Kidney epithelial cell (primary cell): ENCODE data around the gene OMD. TPM values are rescaled to one million over a fixed set of nuclear protein-coding genes. Genes with fewer than 3 reads are reported as not detected.

Experiments used
- DNase-seq: peaks from one replicate; pipeline ENCODE4 v3.0.0-alpha.2; 2010; ENCODE audit warnings: low read depth
- H3K27me3 ChIP-seq: 2 replicates; pipeline ENCODE4 v1.6.0; 2011; ENCODE audit warnings: low read length; ENCODE audit not compliant: control insufficient read depth, insufficient read depth
- H3K36me3 ChIP-seq: 2 replicates; pipeline ENCODE4 v1.5.1; 2011; ENCODE audit warnings: low read length; ENCODE audit not compliant: control insufficient read depth, insufficient read depth
- H3K4me3 ChIP-seq: 2 replicates; pipeline ENCODE4 v1.5.1; 2011; ENCODE audit warnings: low read depth, mild to moderate bottlenecking, control low read depth, low read length
- total RNA-seq: library from RNA; depleted of rRNA; stranded (reverse); fragments of >200 nt; gene quantifications from 2 replicates; pipeline ENCODE4 v1.2.3, GENCODE V29; 2015
- TF ChIP-seq, protein P1 (sequence below): IDR thresholded peaks from 2 replicates; pipeline ENCODE4 v1.5.1; 2011; ENCODE audit warnings: mild to moderate bottlenecking, moderate library complexity, low read length, control low read depth, inconsistent platforms; ENCODE audit not compliant: insufficient read depth, poor library complexity, severe bottlenecking

The OMD gene
- total RNA-seq, 1 donor from 2014 or later: not detected

DNA sequence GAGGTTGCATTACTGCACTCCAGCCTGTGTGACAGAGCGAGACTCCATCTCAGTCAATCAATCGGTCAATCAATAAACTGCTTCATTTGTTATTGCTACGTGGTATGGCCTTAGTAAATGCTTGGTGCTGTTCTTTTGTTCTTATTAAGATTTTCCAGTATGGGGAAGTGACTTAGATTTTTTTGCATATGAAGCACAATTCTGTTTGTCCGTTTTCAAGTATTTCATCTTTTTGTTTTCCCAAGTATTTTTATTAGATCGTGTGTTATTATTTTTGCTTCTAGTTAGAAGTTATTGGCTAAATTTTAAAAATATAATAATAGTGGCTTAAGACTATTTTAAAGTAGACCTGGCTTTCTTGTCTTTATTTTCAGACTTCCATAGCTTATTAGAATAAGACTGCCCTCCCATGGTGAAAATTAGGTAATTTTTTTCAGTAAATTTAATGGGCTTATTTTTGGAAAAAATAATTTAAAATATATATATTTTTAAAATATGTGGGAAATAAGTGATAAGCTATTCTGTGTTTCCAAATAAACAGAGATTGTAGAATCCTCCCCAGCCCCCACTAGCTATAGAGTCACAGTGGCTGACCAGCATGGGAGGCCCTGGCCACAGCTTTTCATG is 14.7 kb upstream of the OMD start:
- no peak overlapping the region for H3K4me3 ChIP-seq
- no peaks in the 10 kb centered on the region for H3K27me3 ChIP-seq
- DNase-seq: no peak
- H3K36me3 ChIP-seq: no peaks in the 10 kb centered on the region
- TF ChIP-seq, protein P1, sequence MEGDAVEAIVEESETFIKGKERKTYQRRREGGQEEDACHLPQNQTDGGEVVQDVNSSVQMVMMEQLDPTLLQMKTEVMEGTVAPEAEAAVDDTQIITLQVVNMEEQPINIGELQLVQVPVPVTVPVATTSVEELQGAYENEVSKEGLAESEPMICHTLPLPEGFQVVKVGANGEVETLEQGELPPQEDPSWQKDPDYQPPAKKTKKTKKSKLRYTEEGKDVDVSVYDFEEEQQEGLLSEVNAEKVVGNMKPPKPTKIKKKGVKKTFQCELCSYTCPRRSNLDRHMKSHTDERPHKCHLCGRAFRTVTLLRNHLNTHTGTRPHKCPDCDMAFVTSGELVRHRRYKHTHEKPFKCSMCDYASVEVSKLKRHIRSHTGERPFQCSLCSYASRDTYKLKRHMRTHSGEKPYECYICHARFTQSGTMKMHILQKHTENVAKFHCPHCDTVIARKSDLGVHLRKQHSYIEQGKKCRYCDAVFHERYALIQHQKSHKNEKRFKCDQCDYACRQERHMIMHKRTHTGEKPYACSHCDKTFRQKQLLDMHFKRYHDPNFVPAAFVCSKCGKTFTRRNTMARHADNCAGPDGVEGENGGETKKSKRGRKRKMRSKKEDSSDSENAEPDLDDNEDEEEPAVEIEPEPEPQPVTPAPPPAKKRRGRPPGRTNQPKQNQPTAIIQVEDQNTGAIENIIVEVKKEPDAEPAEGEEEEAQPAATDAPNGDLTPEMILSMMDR: no peak

DNA sequence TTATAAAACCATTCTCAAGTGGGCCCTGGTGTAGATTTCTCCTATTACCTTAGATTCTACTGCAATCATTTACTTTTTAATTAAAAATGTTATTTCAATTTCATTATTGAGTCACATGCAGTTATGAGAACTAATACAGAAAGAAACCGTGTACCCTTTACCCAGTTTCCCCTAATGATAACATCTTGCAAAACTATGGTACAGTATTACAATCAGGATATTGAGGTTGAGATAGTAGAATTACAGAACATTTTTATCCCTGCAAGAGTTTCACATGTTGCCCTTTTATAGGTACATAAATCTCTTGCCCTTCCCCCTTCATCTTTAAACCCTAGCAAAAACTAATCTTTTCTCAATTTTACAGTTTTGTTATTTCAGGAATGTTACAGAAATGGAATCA is 11.0 kb upstream of the OMD start:
- DNase-seq: no peak
- no peaks in the 10 kb centered on the region for H3K36me3 ChIP-seq
- TF ChIP-seq, protein P1: no peak
- no peaks in the 10 kb centered on the region for H3K27me3 ChIP-seq
- H3K4me3 ChIP-seq: no peak overlapping the region

- H3K27me3 ChIP-seq: no peaks in the 10 kb centered on the region
- TF ChIP-seq, protein P1: no peak
- no peaks in the 10 kb centered on the region for H3K36me3 ChIP-seq
- no peak overlapping the region for H3K4me3 ChIP-seq
- no peak for DNase-seq
Observed at GRCh38 chr9:92432972-92433548, 8.8 kb upstream of the OMD start.

GRCh38 chr9:92432350-92432749 is 8.1 kb upstream of the OMD start:
- TF ChIP-seq, protein P1: no peak

DNA sequence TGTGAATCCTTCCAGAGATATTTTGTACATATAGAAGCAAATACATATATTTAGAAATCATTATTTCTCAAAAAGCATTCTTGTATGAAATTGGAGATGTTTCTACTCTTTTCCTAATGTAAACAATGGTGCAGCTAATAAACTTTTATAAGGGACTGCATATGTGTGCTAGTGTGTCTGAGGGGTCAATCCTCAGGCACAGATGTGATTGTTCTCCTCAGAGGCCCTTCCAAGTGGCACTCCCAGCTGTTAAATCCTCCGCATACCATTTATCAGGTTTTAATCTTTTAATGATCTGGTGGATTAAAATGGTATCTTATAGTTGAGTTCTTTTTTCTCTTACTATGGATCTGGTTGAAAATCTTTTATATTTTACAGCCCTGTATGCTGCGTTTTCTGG is 5.6 kb upstream of the OMD start:
- Histone ChIP-seq H3K4me3 (no peak overlapping the region), H3K27me3 (no peaks in the 10 kb centered on the region), H3K36me3 (no peaks in the 10 kb centered on the region)
- TF ChIP-seq, protein P1: no peak
- no peak for DNase-seq

More at GRCh38 chr9:92432350-92432749, 8.1 kb upstream of the OMD start:
- Histone ChIP-seq H3K27me3 (no peaks in the 10 kb centered on the region), H3K4me3 (no peak overlapping the region), H3K36me3 (no peaks in the 10 kb centered on the region)
- no peak for DNase-seq
